Hepatocyte (in vitro differentiated cells): ENCODE results near the gene THAP3.

Experiments
- CTCF ChIP-seq: fragments of 200-600 bp; sonication (generic); IDR thresholded peaks from 2 replicates; pipeline ENCODE4 v1.5.1; 2016; ENCODE audit warnings: antibody characterized with exemption, mild to moderate bottlenecking; ENCODE audit not compliant: poor library complexity
- EZH2 ChIP-seq: fragments of 200-600 bp; sonication (generic); IDR thresholded peaks from 2 replicates; pipeline ENCODE4 v1.6.1; 2016; ENCODE audit warnings: antibody characterized with exemption, mild to moderate bottlenecking, borderline replicate concordance
- EZH2phosphoT487 ChIP-seq: fragments of 200-600 bp; sonication (generic); IDR thresholded peaks from one replicate; pipeline ENCODE4 v1.6.1; 2018; ENCODE audit warnings: antibody characterized with exemption, mild to moderate bottlenecking, low read depth, moderate library complexity; ENCODE audit not compliant: unreplicated experiment, severe bottlenecking

DNA sequence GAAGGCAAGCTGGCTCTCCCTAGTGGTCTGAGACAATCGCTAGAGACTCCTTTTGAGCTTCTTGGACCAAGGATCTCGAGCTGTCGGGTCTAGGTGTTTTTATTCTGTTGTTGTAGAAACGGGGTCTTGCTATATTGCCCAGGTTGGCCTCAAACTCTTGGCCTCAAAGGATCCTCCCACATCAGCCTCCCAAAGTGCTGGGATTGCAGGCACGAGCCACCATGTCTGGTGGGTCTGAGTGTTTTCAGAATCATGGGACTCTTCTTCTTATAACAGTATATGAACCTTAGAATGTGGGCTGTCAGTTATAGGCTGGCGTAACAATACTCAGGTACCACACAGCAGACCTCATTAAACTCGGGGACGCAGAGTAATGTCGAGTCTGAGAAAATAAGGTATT is 43.8 kb downstream of the THAP3 start:
- no peak for TF ChIP-seq EZH2
- no peak for TF ChIP-seq CTCF
- TF ChIP-seq EZH2phosphoT487, result no peak
